Activated naive CD4-positive, alpha-beta T cell treated with anti-CD3 and anti-CD28 coated beads, Interleukin-2, amount 50 U/mL, for 72 hours (primary cell): ENCODE measurements around the gene PKP1. TPM values are rescaled to one million over a fixed set of nuclear protein-coding genes. Genes with fewer than 3 reads are reported as not detected.

Experiments used
- ATAC-seq, 2 donors: fragments of 150-1000 bp; cut with Tn5 transposase; 2 replicates each; pipeline ENCODE4 v1.10.0; 2021; ENCODE audit warnings: mild to moderate bottlenecking in 2 of 2, moderate library complexity in 2 of 2
- DNase-seq, 2 donors: peaks; one replicate each; pipeline ENCODE4 v3.0.0; 2021 to 2022; ENCODE audit warnings: low spot score in 2 of 2
- H3K27ac Mint-ChIP-seq, 2 donors: one replicate each; pipeline ENCODE4 v1.8.0; 2022; ENCODE audit warnings: mild to moderate bottlenecking in 2 of 2, mixed read lengths in 2 of 2
- H3K36me3 Mint-ChIP-seq, 2 donors: one replicate each; pipeline ENCODE4 v1.8.0; 2022; ENCODE audit warnings: mixed read lengths in 2 of 2
- H3K9me3 Mint-ChIP-seq, 2 donors: one replicate each; pipeline ENCODE4 v1.8.0; 2022; ENCODE audit warnings: mixed read lengths in 2 of 2
- total RNA-seq, 2 donors: library from RNA; stranded (reverse); gene quantifications; one replicate each; pipeline ENCODE4 v1.2.3, GENCODE V29; 2022

PKP1 gene
- total RNA-seq, 2 donors from 2014 or later, result not detected

GRCh38 chr1:201359031-201359872, 75.9 kb downstream of the PKP1 start:
- Mint-ChIP-seq H3K27ac (peak overlapping the region in 1 of 2 donors; percentile 15), H3K36me3 (no peaks in the 10 kb centered on the region), H3K9me3 (no peaks in the 10 kb centered on the region)
- ATAC-seq (no peak), DNase-seq (no peak)

- DNase-seq (no peak), ATAC-seq (no peak)
- Mint-ChIP-seq H3K36me3 (no peaks in the 10 kb centered on the region), H3K9me3 (no peaks in the 10 kb centered on the region), H3K27ac (no peak overlapping the region)
Measured at GRCh38 chr1:201359873-201360210, 76.5 kb downstream of the PKP1 start.

- ATAC-seq, result no peak
- no peak overlapping the region for H3K27ac Mint-ChIP-seq
Measured at GRCh38 chr1:201360486-201360885, 77.2 kb downstream of the PKP1 start.

GRCh38 chr1:201360901-201361651, 77.8 kb downstream of the PKP1 start:
- no peak overlapping the region for H3K27ac Mint-ChIP-seq
- H3K36me3 Mint-ChIP-seq, result no peaks in the 10 kb centered on the region
- ATAC-seq, result no peak
- no peaks in the 10 kb centered on the region for H3K9me3 Mint-ChIP-seq
- DNase-seq, result no peak

More at GRCh38 chr1:201360486-201360885, 77.2 kb downstream of the PKP1 start:
- Mint-ChIP-seq H3K36me3 (no peaks in the 10 kb centered on the region), H3K9me3 (no peaks in the 10 kb centered on the region)
- no peak for DNase-seq

- no peaks in the 10 kb centered on the region for H3K36me3 Mint-ChIP-seq
- DNase-seq, result peak in 1 of 2 donors; percentile 39
- peak; percentile 41 to 73 for ATAC-seq
- H3K27ac Mint-ChIP-seq, result no peak overlapping the region
- H3K9me3 Mint-ChIP-seq, result no peaks in the 10 kb centered on the region
Measured at GRCh38 chr1:201361652-201362504, 78.6 kb downstream of the PKP1 start.

- Mint-ChIP-seq H3K9me3 (no peaks in the 10 kb centered on the region), H3K27ac (no peak overlapping the region), H3K36me3 (no peaks in the 10 kb centered on the region)
- DNase-seq, result no peak
- no peak for ATAC-seq
Measured at GRCh38 chr1:201362906-201363305, 79.6 kb downstream of the PKP1 start.

- DNase-seq (no peak), ATAC-seq (no peak)
- no peaks in the 10 kb centered on the region for H3K9me3 Mint-ChIP-seq
- no peak overlapping the region for H3K27ac Mint-ChIP-seq
- no peaks in the 10 kb centered on the region for H3K36me3 Mint-ChIP-seq
Measured at GRCh38 chr1:201363467-201363866, 80.2 kb downstream of the PKP1 start.

- Mint-ChIP-seq H3K27ac (no peak overlapping the region), H3K36me3 (no peaks in the 10 kb centered on the region), H3K9me3 (no peaks in the 10 kb centered on the region)
- ATAC-seq (no peak), DNase-seq (no peak)
Measured at GRCh38 chr1:201364808-201365105, 81.5 kb downstream of the PKP1 start.

GRCh38 chr1:201365251-201365650, 81.9 kb downstream of the PKP1 start:
- ATAC-seq (no peak), DNase-seq (no peak)
- Mint-ChIP-seq H3K27ac (no peak overlapping the region), H3K36me3 (no peaks in the 10 kb centered on the region), H3K9me3 (no peaks in the 10 kb centered on the region)

GRCh38 chr1:201366696-201367095, 83.4 kb downstream of the PKP1 start:
- no peaks in the 10 kb centered on the region for H3K36me3 Mint-ChIP-seq
- no peak for DNase-seq

GRCh38 chr1:201369209-201369608, 85.9 kb downstream of the PKP1 start:
- no peaks in the 10 kb centered on the region for H3K36me3 Mint-ChIP-seq
- ATAC-seq, result no peak

More at GRCh38 chr1:201366696-201367095, 83.4 kb downstream of the PKP1 start:
- ATAC-seq, result no peak
- Mint-ChIP-seq H3K27ac (no peak overlapping the region), H3K9me3 (no peaks in the 10 kb centered on the region)

GRCh38 chr1:201370500-201370899, 87.2 kb downstream of the PKP1 start:
- no peak overlapping the region for H3K27ac Mint-ChIP-seq
- ATAC-seq, result no peak

More at GRCh38 chr1:201369209-201369608, 85.9 kb downstream of the PKP1 start:
- no peaks in the 10 kb centered on the region for H3K9me3 Mint-ChIP-seq
- H3K27ac Mint-ChIP-seq, result no peak overlapping the region
- no peak for DNase-seq

GRCh38 chr1:201371276-201371675, 88.0 kb downstream of the PKP1 start:
- H3K27ac Mint-ChIP-seq, result no peak overlapping the region

More at GRCh38 chr1:201370500-201370899, 87.2 kb downstream of the PKP1 start:
- no peaks in the 10 kb centered on the region for H3K9me3 Mint-ChIP-seq
- H3K36me3 Mint-ChIP-seq, result no peaks in the 10 kb centered on the region
- no peak for DNase-seq

GRCh38 chr1:201371792-201372191, 88.5 kb downstream of the PKP1 start:
- ATAC-seq, result no peak
- H3K9me3 Mint-ChIP-seq, result no peaks in the 10 kb centered on the region
- no peak overlapping the region for H3K27ac Mint-ChIP-seq
- DNase-seq, result no peak
- H3K36me3 Mint-ChIP-seq, result no peaks in the 10 kb centered on the region

More at GRCh38 chr1:201371276-201371675, 88.0 kb downstream of the PKP1 start:
- Mint-ChIP-seq H3K36me3 (no peaks in the 10 kb centered on the region), H3K9me3 (no peaks in the 10 kb centered on the region)
- ATAC-seq (no peak), DNase-seq (no peak)

- Mint-ChIP-seq H3K27ac (no peak overlapping the region), H3K36me3 (no peaks in the 10 kb centered on the region), H3K9me3 (no peaks in the 10 kb centered on the region)
- DNase-seq (no peak), ATAC-seq (no peak)
Measured at GRCh38 chr1:201374364-201374763, 91.1 kb downstream of the PKP1 start.

GRCh38 chr1:201375169-201375568, 91.9 kb downstream of the PKP1 start:
- no peak overlapping the region for H3K27ac Mint-ChIP-seq
- no peaks in the 10 kb centered on the region for H3K9me3 Mint-ChIP-seq
- ATAC-seq (no peak), DNase-seq (no peak)
- no peaks in the 10 kb centered on the region for H3K36me3 Mint-ChIP-seq

- no peak for DNase-seq
- no peaks in the 10 kb centered on the region for H3K9me3 Mint-ChIP-seq
- ATAC-seq, result no peak
- no peak overlapping the region for H3K27ac Mint-ChIP-seq
- no peaks in the 10 kb centered on the region for H3K36me3 Mint-ChIP-seq
Measured at GRCh38 chr1:201376107-201376463, 92.8 kb downstream of the PKP1 start.
